Measurements from ENCODE around the gene JPH4. TPM values are rescaled to one million over a fixed set of nuclear protein-coding genes. Genes with fewer than 3 reads are reported as not detected.
"Not testable (repeated sequence)": the region's sequence is repeated elsewhere in the genome, so short reads cannot be mapped to it uniquely, and the experiment has no call there.

The JPH4 gene
- total and polyA plus RNA-seq, 8 donors = 0.12 to 1.3 (median 0.41) TPM

DNA sequence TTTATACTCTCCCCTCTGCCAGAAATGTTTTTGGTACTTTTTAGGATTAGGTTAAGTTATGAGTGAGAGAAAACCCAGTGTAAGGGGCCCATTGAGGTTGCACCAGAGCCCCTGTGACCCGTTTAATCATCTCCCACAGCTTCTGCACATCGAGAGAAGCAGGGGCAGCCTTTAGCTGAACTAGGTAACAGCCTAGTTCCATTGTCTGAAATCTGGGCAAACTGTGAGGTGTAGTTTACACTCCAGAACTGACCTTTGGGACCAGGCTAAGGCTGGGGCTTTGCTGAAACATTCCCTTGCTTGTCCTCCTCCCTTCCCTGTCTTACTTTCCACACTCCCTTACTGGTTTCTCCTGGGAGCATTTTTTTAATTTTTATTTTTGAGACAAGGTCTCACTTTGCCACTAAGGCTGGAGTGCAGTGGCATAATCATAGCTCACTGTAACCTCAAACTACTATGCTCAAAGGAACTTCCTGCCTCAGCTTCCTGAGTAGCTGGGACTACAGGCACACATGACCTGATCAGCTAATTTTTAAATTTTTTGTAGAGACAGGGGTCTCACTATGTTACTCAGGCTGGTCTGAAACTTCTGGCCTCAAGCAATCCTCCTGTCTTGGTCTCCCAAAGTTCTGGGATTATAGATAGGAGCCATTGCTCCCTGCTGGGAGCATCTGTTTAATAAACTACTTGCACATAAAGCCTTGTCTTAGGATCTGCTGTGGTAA lies 31.7 kb upstream of the JPH4 start:
- no peaks in the 10 kb centered on the region for H3K27me3 ChIP-seq
- WGBS, 2 donors = 80 to 81% methylated on average over 2 of the region's 2 CpGs
- no peak for ATAC-seq
- H3K4me1 ChIP-seq = peaks cover 36 to 58% (median 57%) of the 10 kb centered on the region in 3 donors
- H3K4me3 ChIP-seq = no peak overlapping the region
- H3K36me3 ChIP-seq = no peaks in the 10 kb centered on the region
- no peak for FAIRE-seq
- DNase-seq = no peak
- TF ChIP-seq CTCF (IDR thresholded peaks at IDR 0.05) = no peak
- peak overlapping the region in 2 of 4 donors; percentile 78 to 86 for H3K27ac ChIP-seq
- H3K9me3 ChIP-seq = no peaks in the 10 kb centered on the region
- intact Hi-C loops (cut with DNase I) = no loop called here

GRCh38 chr14:23609411-23610089 lies 31.0 kb upstream of the JPH4 start:
- H3K27me3 ChIP-seq; H3K36me3 ChIP-seq; H3K9me3 ChIP-seq; intact Hi-C loops (cut with DNase I); H3K4me3 ChIP-seq; FAIRE-seq: not testable (repeated sequence)
- ATAC-seq (peak in 3 of 4 donors; percentile 4 to 8 (median 6)), DNase-seq (peak in 1 of 6 donors; percentile 41)
- 36 to 42% methylated on average over 6 to 7 of the region's 7 CpGs for WGBS, 2 donors
- peak overlapping the region in 2 of 4 donors; percentile 78 to 86 for H3K27ac ChIP-seq
- peaks cover 32 to 56% (median 50%) of the 10 kb centered on the region in 3 donors for H3K4me1 ChIP-seq

DNA sequence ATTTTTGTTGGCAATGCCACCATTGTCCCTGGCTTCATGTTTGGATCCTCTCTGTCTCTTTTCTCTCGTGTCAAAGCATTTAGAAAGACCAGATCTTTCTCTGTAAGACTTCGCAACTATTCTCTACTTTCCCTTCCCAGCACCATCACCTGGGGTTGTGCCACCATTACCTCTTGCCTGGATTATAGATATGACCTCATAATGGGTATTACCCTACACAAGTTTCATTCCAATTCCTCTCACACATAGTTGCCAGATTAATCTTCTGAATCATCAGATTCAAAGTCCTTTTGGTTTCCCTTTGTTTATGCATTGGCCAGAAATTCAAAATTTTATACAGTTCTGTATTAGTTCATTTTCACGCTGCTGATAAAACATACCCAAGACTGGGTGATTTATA lies 30.4 kb upstream of the JPH4 start:
- ATAC-seq (no peak), DNase-seq (no peak), FAIRE-seq (no peak)
- intact Hi-C loops (cut with DNase I) = no loop called here
- WGBS, 2 donors = 76 to 92% methylated on average over 3 of the region's 3 CpGs
- TF ChIP-seq CTCF (IDR thresholded peaks at IDR 0.05) = no peak
- peak overlapping the region in 3 of 4 donors; percentile 4 to 86 (median 78) for H3K27ac ChIP-seq
- H3K9me3 ChIP-seq = no peaks in the 10 kb centered on the region
- peaks cover 27 to 51% (median 44%) of the 10 kb centered on the region in 3 donors for H3K4me1 ChIP-seq
- H3K27me3 ChIP-seq = no peaks in the 10 kb centered on the region
- H3K36me3 ChIP-seq = no peaks in the 10 kb centered on the region
- no peak overlapping the region for H3K4me3 ChIP-seq

GRCh38 chr14:23608454-23608853 lies 29.9 kb upstream of the JPH4 start:
- peak overlapping the region; percentile 3 to 86 (median 41) for H3K27ac ChIP-seq
- H3K4me1 ChIP-seq = peaks cover 25 to 48% (median 44%) of the 10 kb centered on the region in 3 donors
- no peak for TF ChIP-seq CTCF (IDR thresholded peaks at IDR 0.05)
- FAIRE-seq (no peak), DNase-seq (peak; percentile 73 to 92 (median 88)), ATAC-seq (peak; percentile 63 to 88 (median 74))
- no peaks in the 10 kb centered on the region for H3K9me3 ChIP-seq
- 9 to 11% methylated on average over 1 of the region's 1 CpG for WGBS, 2 donors
- H3K27me3 ChIP-seq = no peaks in the 10 kb centered on the region
- intact Hi-C loops (cut with DNase I) = no loop called here
- H3K4me3 ChIP-seq = no peak overlapping the region
- no peaks in the 10 kb centered on the region for H3K36me3 ChIP-seq

DNA sequence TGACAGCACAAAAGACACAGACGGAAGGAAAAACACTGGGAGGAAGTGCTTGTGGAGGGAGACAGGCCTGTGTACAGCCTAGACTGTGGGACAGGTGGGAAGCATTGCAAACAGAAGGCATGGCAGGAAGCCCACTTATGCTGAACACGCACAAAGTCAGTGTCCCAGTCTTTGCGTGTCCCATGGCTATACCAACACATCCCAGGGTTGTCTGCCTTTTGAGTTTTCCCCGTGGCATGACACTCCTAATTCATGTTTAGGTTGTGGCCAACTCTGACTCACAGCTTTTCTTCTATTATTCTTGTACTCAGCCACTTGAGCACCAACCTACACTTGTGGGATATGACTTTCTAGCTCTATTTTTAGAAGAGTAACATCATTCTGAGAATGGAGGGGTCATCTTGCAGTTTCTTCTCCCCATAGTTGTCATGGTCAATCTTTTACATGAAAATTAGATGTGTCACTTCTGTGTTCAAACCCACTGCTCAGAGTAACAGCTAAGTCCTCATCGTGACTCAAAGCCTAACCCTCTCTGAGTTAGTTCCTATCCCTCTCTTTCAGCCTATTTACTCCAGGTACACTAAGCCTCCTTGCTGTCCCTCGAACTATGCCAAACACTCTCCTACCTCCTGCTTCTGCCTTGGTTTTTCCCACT lies 27.5 kb upstream of the JPH4 start:
- H3K4me3 ChIP-seq = no peak overlapping the region
- H3K27ac ChIP-seq = no peak overlapping the region
- no peak for ATAC-seq
- FAIRE-seq = no peak
- no peaks in the 10 kb centered on the region for H3K9me3 ChIP-seq
- DNase-seq = no peak
- TF ChIP-seq CTCF (IDR thresholded peaks at IDR 0.05) = no peak
- WGBS, 2 donors = 68 to 77% methylated on average over 6 of the region's 6 CpGs
- no peaks in the 10 kb centered on the region for H3K36me3 ChIP-seq
- no peaks in the 10 kb centered on the region for H3K27me3 ChIP-seq
- H3K4me1 ChIP-seq = peaks cover 13 to 35% (median 22%) of the 10 kb centered on the region in 3 donors
- intact Hi-C loops (cut with DNase I) = no loop called here

All from pancreas (tissue), 10 donors.